IMR-90 (cell line): Measurements from ENCODE around the gene KLK6. TPM values are rescaled to one million over a fixed set of nuclear protein-coding genes. Genes with fewer than 3 reads are reported as not detected.

Experiments used
- ATAC-seq: fragments of 200-7000 bp; cut with Tn5 transposase; 2 replicates; pipeline ENCODE4 v1.9.1; 2020; ENCODE audit warnings: low read depth, mild to moderate bottlenecking, moderate library complexity
- BruUV-seq: library from RNA; stranded (reverse); fragments of 400-500 nt; replicated peaks from 2 replicates; lab custom pipeline; 2021; lab: Mats Ljungman, UMichigan
- CTCF ChIA-PET: fragments of 300-600 bp; formaldehyde crosslinking; extraction: SDS; loops from one replicate; lab custom pipeline; 2021; ENCODE audit warnings: antibody characterized with exemption; lab: Yijun Ruan, JAX
- POLR2A ChIA-PET: fragments of 300-600 bp; sonication (Branson Sonifier 250); formaldehyde crosslinking; loops from one replicate; lab custom pipeline; 2022; ENCODE audit warnings: antibody characterized with exemption; ENCODE audit not compliant: unreplicated experiment; lab: Charles Lee
- DNase-seq: peaks from one replicate; pipeline ENCODE4 v3.0.0; 2013
- H2AFZ ChIP-seq: replicated peaks from 2 replicates; pipeline ENCODE3; 2013; ENCODE audit warnings: low read length, mild to moderate bottlenecking; ENCODE audit not compliant: poor library complexity
- H2AK5ac ChIP-seq: 2 replicates; pipeline ENCODE4 v1.6.1; 2013; ENCODE audit warnings: low read depth, low read length, inconsistent platforms
- H2AK9ac ChIP-seq: replicated peaks from 2 replicates; pipeline ENCODE3; 2013; ENCODE audit warnings: mild to moderate bottlenecking, low read depth, low read length, moderate library complexity; ENCODE audit not compliant: poor library complexity
- H2BK120ac ChIP-seq: 2 replicates; pipeline ENCODE4 v1.6.1; 2013; ENCODE audit warnings: low read depth, low read length, inconsistent platforms
- H2BK15ac ChIP-seq: 3 replicates; pipeline ENCODE4 v1.6.1; 2013; ENCODE audit warnings: low read depth, low read length, inconsistent platforms
- H2BK20ac ChIP-seq: 2 replicates; pipeline ENCODE4 v1.6.1; 2013; ENCODE audit warnings: low read depth, mild to moderate bottlenecking, inconsistent platforms, low read length, moderate library complexity
- H2BK5ac ChIP-seq: 2 replicates; pipeline ENCODE4 v1.6.1; 2013; ENCODE audit warnings: mild to moderate bottlenecking, low read depth, low read length, inconsistent platforms; ENCODE audit not compliant: poor library complexity, severe bottlenecking
- H3K14ac ChIP-seq: replicated peaks from 2 replicates; pipeline ENCODE4 v1.6.1; 2013; ENCODE audit warnings: low read depth, low read length, inconsistent platforms
- H3K18ac ChIP-seq: 2 replicates; pipeline ENCODE4 v1.6.1; 2013; ENCODE audit warnings: low read depth, low read length, control low read depth
- H3K23ac ChIP-seq: 2 replicates; pipeline ENCODE4 v1.6.1; 2013; ENCODE audit warnings: low read depth, low read length, inconsistent platforms
- H3K27ac ChIP-seq: 2 replicates; pipeline ENCODE4 v1.5.1; 2013; ENCODE audit warnings: mild to moderate bottlenecking, control low read depth, low read length; ENCODE audit not compliant: insufficient read depth
- H3K27me3 ChIP-seq: 2 replicates; pipeline ENCODE4 v1.6.1; 2013; ENCODE audit warnings: low read length; ENCODE audit not compliant: control insufficient read depth, insufficient read depth
- H3K36me3 ChIP-seq: 2 replicates; pipeline ENCODE4 v1.6.1; 2013; ENCODE audit warnings: low read length, mixed read lengths; ENCODE audit not compliant: control insufficient read depth, insufficient read depth
- H3K4ac ChIP-seq: 2 replicates; pipeline ENCODE4 v1.6.1; 2013; ENCODE audit warnings: low read depth, low read length, inconsistent platforms
- H3K4me1 ChIP-seq: 2 replicates; pipeline ENCODE4 v1.6.1; 2013; ENCODE audit warnings: low read length, mixed read lengths; ENCODE audit not compliant: control insufficient read depth, insufficient read depth
- H3K4me2 ChIP-seq: 2 replicates; pipeline ENCODE4 v1.6.1; 2013; ENCODE audit warnings: low read depth, mild to moderate bottlenecking, control low read depth, low read length, moderate library complexity
- H3K4me3 ChIP-seq: 2 replicates; pipeline ENCODE4 v1.5.1; 2013; ENCODE audit warnings: low read depth, mild to moderate bottlenecking, control low read depth, low read length, moderate library complexity; ENCODE audit not compliant: insufficient read depth
- H3K56ac ChIP-seq: 2 replicates; pipeline ENCODE4 v1.6.1; 2013; ENCODE audit warnings: low read length, inconsistent platforms; ENCODE audit not compliant: insufficient read depth; ENCODE audit errors: extremely low read depth
- H3K79me1 ChIP-seq, 2 experiments: 2 replicates each; pipeline ENCODE4 v1.6.1; 2013; ENCODE audit warnings: low read length in 2 of 2, inconsistent platforms in 1 of 2, low read depth in 1 of 2
- H3K9ac ChIP-seq: 2 replicates; pipeline ENCODE4 v1.6.1; 2013; ENCODE audit warnings: low read depth, low read length, control low read depth
- H3K9me1 ChIP-seq: 2 replicates; pipeline ENCODE4 v1.6.1; 2013; ENCODE audit warnings: low read length, inconsistent platforms; ENCODE audit not compliant: insufficient read depth
- H3K9me3 ChIP-seq: 2 replicates; pipeline ENCODE4 v1.6.1; 2013; ENCODE audit warnings: low read length; ENCODE audit not compliant: control insufficient read depth, insufficient read depth
- H4K20me1 ChIP-seq: 2 replicates; pipeline ENCODE4 v1.6.1; 2013; ENCODE audit warnings: low read length, inconsistent platforms; ENCODE audit not compliant: insufficient read depth
- H4K5ac ChIP-seq: 2 replicates; pipeline ENCODE4 v1.6.1; 2013; ENCODE audit warnings: mild to moderate bottlenecking, low read depth, low read length, control low read depth
- H4K8ac ChIP-seq, 2 experiments: 2 replicates each; pipeline ENCODE4 v1.6.1; 2013; ENCODE audit warnings: low read depth in 2 of 2, low read length in 2 of 2, control low read depth in 1 of 2, inconsistent platforms in 1 of 2
- H4K91ac ChIP-seq: 2 replicates; pipeline ENCODE4 v1.6.1; 2013; ENCODE audit warnings: low read depth, low read length, inconsistent platforms; ENCODE audit not compliant: insufficient read depth
- CEBPB ChIP-seq: IDR thresholded peaks from 2 replicates; pipeline ENCODE4 v1.6.1; 2012; ENCODE audit warnings: low read depth, low read length, improper control_type of control experiment
- CHD1 ChIP-seq: IDR thresholded peaks from 2 replicates; pipeline ENCODE4 v1.6.1; 2012; ENCODE audit warnings: low read depth, low read length, improper control_type of control experiment
- CTCF ChIP-seq: conservative IDR thresholded peaks from 2 replicates; pipeline ENCODE4 v1.5.1; 2012; ENCODE audit warnings: mild to moderate bottlenecking, low read depth, low read length, improper control_type of control experiment
- FOS ChIP-seq: fragments of 150-350 bp; IDR thresholded peaks from 2 replicates; pipeline ENCODE4 v1.6.1; 2016; ENCODE audit warnings: low read depth, low read length
- MAFK ChIP-seq: IDR thresholded peaks from 2 replicates; pipeline ENCODE4 v1.6.1; 2012; ENCODE audit warnings: low read depth, low read length, improper control_type of control experiment
- MAZ ChIP-seq: IDR thresholded peaks from 2 replicates; pipeline ENCODE4 v1.6.1; 2012; ENCODE audit warnings: low read depth, mild to moderate bottlenecking, low read length, improper control_type of control experiment, moderate library complexity, borderline replicate concordance
- POLR2A ChIP-seq: IDR thresholded peaks from 2 replicates; pipeline ENCODE4 v1.6.1; 2012; ENCODE audit warnings: mild to moderate bottlenecking, low read depth, low read length
- RAD21 ChIP-seq: IDR thresholded peaks from 2 replicates; pipeline ENCODE4 v1.6.1; 2012; ENCODE audit warnings: low read length, improper control_type of control experiment
- RCOR1 ChIP-seq: IDR thresholded peaks from 2 replicates; pipeline ENCODE4 v1.6.1; 2012; ENCODE audit warnings: mild to moderate bottlenecking, low read length, improper control_type of control experiment; ENCODE audit not compliant: insufficient replicate concordance
- RFX5 ChIP-seq: IDR thresholded peaks from 2 replicates; pipeline ENCODE4 v1.8.0; 2012; ENCODE audit warnings: low read depth, mild to moderate bottlenecking, low read length, moderate library complexity
- SMC3 ChIP-seq: fragments of 150-350 bp; IDR thresholded peaks from 2 replicates; pipeline ENCODE4 v1.6.1; 2016; ENCODE audit warnings: low read depth, mild to moderate bottlenecking, antibody characterized with exemption, low read length, moderate library complexity
- USF2 ChIP-seq: fragments of 150-350 bp; IDR thresholded peaks from 2 replicates; pipeline ENCODE4 v1.6.1; 2017; ENCODE audit warnings: mild to moderate bottlenecking, antibody characterized with exemption, low read length, low read depth
- WGBS, 2 experiments: methylation state at CpG; one replicate each; pipeline versions ENCODE4 v1.1.5 to v1.1.7; 2013; ENCODE audit warnings: missing lambda C conversion rate in 2 of 2; ENCODE audit not compliant: insufficient read length in 1 of 2; ENCODE audit errors: extremely low coverage in 2 of 2; 5-methylcytosine and 5-hydroxymethylcytosine counted together
- dilution Hi-C: fragments of 300-500 bp; cut with HindIII; formaldehyde crosslinking; loops from one replicate; pipeline ENCODE4 v1.14.3; 2018; ENCODE audit warnings: low sequenced_read_pairs; ENCODE audit not compliant: unreplicated experiment
- in situ Hi-C: fragments of 300-500 bp; cut with MboI; formaldehyde crosslinking; loops from 3 replicates; pipeline ENCODE4 v1.14.3; 2019; ENCODE audit warnings: low sequenced_read_pairs, inconsistent platforms, mixed read lengths
- intact Hi-C: fragments of 100-400 bp; cut with micrococcal nuclease; formaldehyde crosslinking; loops from 2 replicates; pipeline ENCODE4 v1.10.0; 2022
- polyA plus RNA-seq, 3 experiments: library from polyadenylated mRNA; depleted of rRNA; stranded (reverse); fragments of >200 nt; gene quantifications; 2 replicates each; pipeline ENCODE4 v1.2.3, GENCODE V29; 2012; ENCODE audit warnings: low replicate concordance in 1 of 3
- total RNA-seq: library from RNA; depleted of rRNA; stranded (reverse); fragments of >200 nt; gene quantifications from 2 replicates; pipeline ENCODE4 v1.2.3, GENCODE V29; 2012

Gene KLK6
- total and polyA plus RNA-seq, 2 of the 4 experiments (the other 2 are of a cell fraction), result not detected

GRCh38 chr19:50981587-50982146 lies 12.3 kb upstream of the KLK6 start:
- Histone ChIP-seq H4K5ac (no peak overlapping the region), H4K8ac (no peak overlapping the region), H2BK120ac (no peak overlapping the region), H2BK5ac (no peak overlapping the region), H3K9me1 (no peaks in the 10 kb centered on the region), H2AK9ac (no peak overlapping the region), H3K14ac (no peak overlapping the region), H3K36me3 (no peaks in the 10 kb centered on the region), H2AFZ (no peak overlapping the region), H2BK15ac (no peak overlapping the region), H3K4me1 (no peaks in the 10 kb centered on the region), H3K4me2 (no peak overlapping the region), H4K91ac (no peak overlapping the region), H3K4ac (no peak overlapping the region), H3K79me1 (no peaks in the 10 kb centered on the region), H3K4me3 (no peak overlapping the region), H4K20me1 (no peaks in the 10 kb centered on the region), H3K23ac (no peak overlapping the region), H3K9ac (no peak overlapping the region), H2AK5ac (no peak overlapping the region), H3K27me3 (no peaks in the 10 kb centered on the region), H3K56ac (no peak overlapping the region), H3K27ac (no peak overlapping the region), H3K9me3 (no peaks in the 10 kb centered on the region), H3K18ac (no peak overlapping the region), H2BK20ac (no peak overlapping the region)
- no CpG with 5 or more reads among the region's 11 CpGs for WGBS, 2 experiments
- CTCF ChIA-PET, result interaction anchor here (0.6 kb wide), 1 partner anchor 28 kb away, joined by 5 read pairs; no protein-coding TSS in a partner anchor
- intact Hi-C loops, result no loop called here
- DNase-seq, result no peak
- no TSS peak for BruUV-seq
- dilution Hi-C loops, result no loop called here
- POLR2A ChIA-PET, result no interaction called here
- no peak for ATAC-seq
- TF ChIP-seq MAZ, result no peak
- no peak for TF ChIP-seq RFX5
- no peak for TF ChIP-seq RAD21
- no peak for TF ChIP-seq USF2
- TF ChIP-seq MAFK, result no peak
- no peak for TF ChIP-seq SMC3
- TF ChIP-seq CEBPB, result no peak
- TF ChIP-seq RCOR1, result no peak
- no peak for TF ChIP-seq FOS
- TF ChIP-seq POLR2A, result no peak
- TF ChIP-seq CTCF, result no peak
- no peak for TF ChIP-seq CHD1
- in situ Hi-C loops, result no loop called here
